Measurements from ENCODE around the gene E2F2. TPM values are rescaled to one million over a fixed set of nuclear protein-coding genes. Genes with fewer than 3 reads are reported as not detected.
A peak's percentile ranks its signal among the peaks of the same experiment; 100 is the strongest.

E2F2 gene, protein sequence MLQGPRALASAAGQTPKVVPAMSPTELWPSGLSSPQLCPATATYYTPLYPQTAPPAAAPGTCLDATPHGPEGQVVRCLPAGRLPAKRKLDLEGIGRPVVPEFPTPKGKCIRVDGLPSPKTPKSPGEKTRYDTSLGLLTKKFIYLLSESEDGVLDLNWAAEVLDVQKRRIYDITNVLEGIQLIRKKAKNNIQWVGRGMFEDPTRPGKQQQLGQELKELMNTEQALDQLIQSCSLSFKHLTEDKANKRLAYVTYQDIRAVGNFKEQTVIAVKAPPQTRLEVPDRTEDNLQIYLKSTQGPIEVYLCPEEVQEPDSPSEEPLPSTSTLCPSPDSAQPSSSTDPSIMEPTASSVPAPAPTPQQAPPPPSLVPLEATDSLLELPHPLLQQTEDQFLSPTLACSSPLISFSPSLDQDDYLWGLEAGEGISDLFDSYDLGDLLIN
- 0.76 and 1.2 TPM in 2 replicates for total RNA-seq
- 0.21 and 0.85 TPM in 2 replicates for polyA plus RNA-seq

DNA sequence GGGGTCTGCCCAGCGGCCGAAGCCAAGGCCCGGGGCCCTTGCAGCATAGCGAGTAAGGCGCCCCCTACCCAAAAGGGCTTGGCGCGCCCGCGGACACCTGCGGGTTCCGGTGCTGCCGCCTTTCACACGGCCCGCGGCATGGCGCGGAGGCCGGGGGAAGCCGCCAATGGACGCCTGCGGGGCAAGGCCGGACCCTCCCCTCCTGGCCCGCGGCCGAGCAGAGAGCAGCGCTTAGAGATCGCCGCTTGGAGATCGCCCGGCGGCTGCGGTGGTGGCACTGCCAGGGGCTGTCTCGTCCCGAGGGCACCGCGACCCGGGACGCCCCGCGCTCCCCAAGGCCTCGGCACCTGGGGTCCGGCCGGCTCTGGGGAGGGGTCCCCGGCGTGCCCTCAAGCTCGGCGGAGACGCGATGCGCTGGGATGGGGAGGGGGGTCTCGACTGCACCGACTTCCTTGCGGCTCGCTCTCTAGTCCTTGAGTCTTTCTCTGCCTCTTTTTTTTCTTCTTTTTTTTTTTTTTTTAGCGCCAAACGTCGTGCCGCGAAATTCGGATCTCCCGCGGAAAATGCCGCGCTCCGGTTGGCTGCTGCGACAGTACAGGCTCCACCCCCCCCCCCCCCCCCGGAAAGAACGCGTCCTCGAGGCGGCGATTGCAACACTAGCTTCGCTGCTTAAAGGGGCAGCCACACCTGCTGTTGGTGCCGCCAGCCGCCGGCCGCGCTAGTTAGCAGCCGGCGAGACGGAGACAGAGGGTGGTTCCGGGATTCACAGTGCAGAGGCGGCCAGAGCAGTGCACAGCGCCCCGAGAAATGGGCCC is at the start of gene E2F2:
Gene E2F2, minus strand, starts transcription at position 487 of the 815 bp plus-strand sequence. Its CDS starts 440 bp downstream, at position 47.
- Histone ChIP-seq H3K9me3 (ENCODE audit: low read depth) (no peaks in the 10 kb centered on the region), H3K79me2 (no peaks in the 10 kb centered on the region), H3K4me3 (peak within 1 kb of the TSS; percentile 72), H4K20me1 (ENCODE audit: insufficient read depth, poor library complexity, severe bottlenecking) (no peaks in the 10 kb centered on the region), H3K4me2 (peak within 1 kb of the TSS; percentile 100), H2AFZ (peak within 1 kb of the TSS; percentile 61), H3K36me3 (replicated peaks; ENCODE audit: insufficient read depth, low read depth) (no peaks in the 10 kb centered on the region), H3K9me2 (replicated peaks; ENCODE audit: insufficient read depth) (no peaks in the 10 kb centered on the region), H3K27ac (no peak within 1 kb of the TSS), H3K4me1 (ENCODE audit: insufficient read depth) (peaks cover 26% of the 10 kb centered on the region), H3K27me3 (no peaks in the 10 kb centered on the region)
- TF ChIP-seq EZH2 (IDR thresholded peaks at IDR 0.05; ENCODE audit: borderline replicate concordance) (no peak), EZH2phosphoT487 (IDR thresholded peaks at IDR 0.05; ENCODE audit: low read depth, severe bottlenecking, unreplicated experiment) (no peak)
- TF ChIP-seq, protein P1, sequence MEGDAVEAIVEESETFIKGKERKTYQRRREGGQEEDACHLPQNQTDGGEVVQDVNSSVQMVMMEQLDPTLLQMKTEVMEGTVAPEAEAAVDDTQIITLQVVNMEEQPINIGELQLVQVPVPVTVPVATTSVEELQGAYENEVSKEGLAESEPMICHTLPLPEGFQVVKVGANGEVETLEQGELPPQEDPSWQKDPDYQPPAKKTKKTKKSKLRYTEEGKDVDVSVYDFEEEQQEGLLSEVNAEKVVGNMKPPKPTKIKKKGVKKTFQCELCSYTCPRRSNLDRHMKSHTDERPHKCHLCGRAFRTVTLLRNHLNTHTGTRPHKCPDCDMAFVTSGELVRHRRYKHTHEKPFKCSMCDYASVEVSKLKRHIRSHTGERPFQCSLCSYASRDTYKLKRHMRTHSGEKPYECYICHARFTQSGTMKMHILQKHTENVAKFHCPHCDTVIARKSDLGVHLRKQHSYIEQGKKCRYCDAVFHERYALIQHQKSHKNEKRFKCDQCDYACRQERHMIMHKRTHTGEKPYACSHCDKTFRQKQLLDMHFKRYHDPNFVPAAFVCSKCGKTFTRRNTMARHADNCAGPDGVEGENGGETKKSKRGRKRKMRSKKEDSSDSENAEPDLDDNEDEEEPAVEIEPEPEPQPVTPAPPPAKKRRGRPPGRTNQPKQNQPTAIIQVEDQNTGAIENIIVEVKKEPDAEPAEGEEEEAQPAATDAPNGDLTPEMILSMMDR (IDR thresholded peaks at IDR 0.05; ENCODE audit: poor library complexity) = no peak
- peak; percentile 94 for DNase-seq (ENCODE audit: low spot score)
- under 1% methylated on average over 58 of the region's 85 CpGs for WGBS (ENCODE audit: low lambda C conversion rate, missing lambda C conversion rate)

DNA sequence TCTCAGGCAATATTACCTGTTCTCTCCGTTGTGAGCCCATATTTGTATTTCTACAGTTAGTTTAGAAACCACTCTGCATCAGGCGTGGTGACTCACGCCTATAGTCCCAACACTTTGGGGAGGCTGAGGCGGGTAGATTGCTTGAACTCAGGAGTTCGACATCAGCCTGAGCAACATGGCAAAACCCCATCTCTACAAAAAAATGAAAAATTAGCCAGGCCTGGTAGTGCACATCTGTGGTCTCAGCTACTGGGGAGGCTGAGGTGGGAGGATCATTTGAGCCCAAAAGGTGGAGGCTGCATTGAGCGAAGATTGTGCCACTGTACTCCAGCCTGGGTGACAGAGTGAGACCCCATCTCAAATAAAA is 47.9 kb upstream of the E2F2 start:
- no peak for DNase-seq (ENCODE audit: low spot score)
- Histone ChIP-seq H3K9me3 (ENCODE audit: low read depth) (no peaks in the 10 kb centered on the region), H4K20me1 (ENCODE audit: insufficient read depth, poor library complexity, severe bottlenecking) (no peaks in the 10 kb centered on the region), H3K27me3 (no peaks in the 10 kb centered on the region), H3K4me1 (ENCODE audit: insufficient read depth) (peaks cover 28% of the 10 kb centered on the region), H3K9me2 (replicated peaks; ENCODE audit: insufficient read depth) (no peaks in the 10 kb centered on the region), H3K36me3 (replicated peaks; ENCODE audit: insufficient read depth, low read depth) (no peaks in the 10 kb centered on the region), H3K27ac (no peak overlapping the region), H3K4me2 (no peak overlapping the region), H2AFZ (no peak overlapping the region), H3K4me3 (no peak overlapping the region), H3K79me2 (no peaks in the 10 kb centered on the region)
- WGBS (ENCODE audit: low lambda C conversion rate, missing lambda C conversion rate) = 90% methylated on average over 6 of the region's 6 CpGs
- no peak for TF ChIP-seq EZH2 (IDR thresholded peaks at IDR 0.05; ENCODE audit: borderline replicate concordance)
- TF ChIP-seq, protein P1 (IDR thresholded peaks at IDR 0.05; ENCODE audit: poor library complexity) = no peak
- TF ChIP-seq EZH2phosphoT487 (IDR thresholded peaks at IDR 0.05; ENCODE audit: low read depth, severe bottlenecking, unreplicated experiment) = no peak

DNA sequence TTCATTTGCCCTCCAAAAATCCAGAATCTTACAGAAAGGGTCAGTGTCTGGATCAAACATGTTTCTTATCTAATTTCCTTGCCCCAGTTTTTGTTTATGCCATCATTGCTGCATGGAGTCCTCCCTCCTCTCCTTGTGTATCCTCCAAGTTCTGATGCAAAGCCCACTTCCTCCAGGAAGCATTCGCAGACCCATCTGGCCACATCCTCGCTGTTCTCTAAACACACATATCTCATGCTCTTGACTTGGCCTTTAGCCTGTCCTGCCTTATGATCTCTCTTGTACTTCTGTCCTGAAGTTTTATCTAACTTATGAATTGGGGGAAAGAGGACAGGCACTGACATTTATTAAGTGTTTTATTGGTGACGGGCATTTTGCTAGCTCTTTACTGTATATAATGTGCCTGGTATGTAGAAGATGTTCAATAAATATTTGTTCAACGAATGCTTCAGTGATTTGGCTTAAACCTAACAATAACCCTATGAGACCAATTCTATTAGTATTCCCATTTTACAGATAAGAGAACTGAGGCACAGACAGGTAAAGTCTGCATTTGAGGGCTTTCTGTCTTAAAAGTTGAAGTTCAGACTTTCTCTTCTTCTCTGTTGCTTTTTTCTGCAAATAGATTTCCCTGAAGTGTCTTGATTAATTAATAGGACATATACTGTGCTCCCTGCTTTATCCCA is 47.4 kb upstream of the E2F2 start:
- Histone ChIP-seq H3K4me3 (no peak overlapping the region), H3K79me2 (no peaks in the 10 kb centered on the region), H3K36me3 (replicated peaks; ENCODE audit: insufficient read depth, low read depth) (no peaks in the 10 kb centered on the region), H3K9me2 (replicated peaks; ENCODE audit: insufficient read depth) (no peaks in the 10 kb centered on the region), H3K27me3 (no peaks in the 10 kb centered on the region), H3K27ac (peak overlapping the region; percentile 24), H4K20me1 (ENCODE audit: insufficient read depth, poor library complexity, severe bottlenecking) (no peaks in the 10 kb centered on the region), H2AFZ (no peak overlapping the region), H3K4me2 (peak overlapping the region; percentile 0), H3K9me3 (ENCODE audit: low read depth) (no peaks in the 10 kb centered on the region), H3K4me1 (ENCODE audit: insufficient read depth) (peaks cover 28% of the 10 kb centered on the region)
- WGBS (ENCODE audit: low lambda C conversion rate, missing lambda C conversion rate) = 61% methylated on average over 4 of the region's 4 CpGs
- no peak for DNase-seq (ENCODE audit: low spot score)
- TF ChIP-seq, protein P1 (IDR thresholded peaks at IDR 0.05; ENCODE audit: poor library complexity) = no peak
- TF ChIP-seq EZH2phosphoT487 (IDR thresholded peaks at IDR 0.05; ENCODE audit: low read depth, severe bottlenecking, unreplicated experiment) = no peak
- no peak for TF ChIP-seq EZH2 (IDR thresholded peaks at IDR 0.05; ENCODE audit: borderline replicate concordance)
